ENCODE measurements around the gene MED22. TPM values are rescaled to one million over a fixed set of nuclear protein-coding genes. Genes with fewer than 3 reads are reported as not detected.
"Not testable (repeated sequence)": the region's sequence is repeated elsewhere in the genome, so short reads cannot be mapped to it uniquely, and the experiment has no call there.

MED22 gene
- polyA plus RNA-seq, 1 donor = 20.2 TPM

DNA sequence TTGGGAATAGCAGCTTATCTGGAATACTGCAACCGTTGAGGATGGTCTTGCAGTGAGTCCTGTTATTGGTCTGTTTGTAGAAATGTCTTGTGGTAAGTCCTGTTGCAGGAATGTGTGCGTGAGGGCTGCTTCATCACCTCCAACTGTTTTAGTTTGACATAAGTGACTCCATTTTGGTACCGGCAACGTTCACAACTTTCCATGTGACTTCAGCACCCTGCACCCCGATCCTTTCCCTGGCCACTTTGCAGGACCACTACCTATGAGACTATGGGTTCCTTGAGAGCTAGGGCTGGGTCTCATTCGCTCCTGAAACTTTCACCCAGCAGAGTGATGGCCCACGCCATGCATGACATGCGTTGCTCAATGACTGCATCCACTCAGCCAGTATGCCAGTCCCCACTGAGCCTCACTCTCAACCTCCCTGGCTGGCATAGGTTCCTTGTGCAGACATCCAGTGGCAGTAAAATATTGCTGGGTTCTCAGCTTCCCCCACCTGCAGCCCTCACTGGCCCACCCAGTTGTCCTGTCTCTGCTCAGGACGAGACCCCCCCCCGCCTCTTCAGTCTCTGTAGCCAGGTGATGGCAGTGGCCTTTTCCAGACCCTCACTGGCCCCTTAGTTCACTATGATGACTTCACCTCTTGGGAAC lies 20.0 kb downstream of the MED22 start:
- DNase-seq = no peak
- Histone ChIP-seq H3K4me3 (ENCODE audit: low read length) (no peak overlapping the region), H3K27ac (ENCODE audit: low read length) (no peak overlapping the region), H3K4me1 (ENCODE audit: control insufficient read depth, insufficient read depth, low read length) (peaks cover 3% of the 10 kb centered on the region), H3K9me3 (ENCODE audit: control insufficient read depth, low read depth, low read length) (peaks cover 11% of the 10 kb centered on the region), H3K27me3 (ENCODE audit: control insufficient read depth, insufficient read depth, low read length) (no peaks in the 10 kb centered on the region), H3K36me3 (ENCODE audit: control insufficient read depth, insufficient read depth, low read length) (peaks cover 25% of the 10 kb centered on the region)
- no CpG with 5 or more reads among the region's 10 CpGs for WGBS (ENCODE audit: insufficient coverage, low lambda C conversion rate)

DNA sequence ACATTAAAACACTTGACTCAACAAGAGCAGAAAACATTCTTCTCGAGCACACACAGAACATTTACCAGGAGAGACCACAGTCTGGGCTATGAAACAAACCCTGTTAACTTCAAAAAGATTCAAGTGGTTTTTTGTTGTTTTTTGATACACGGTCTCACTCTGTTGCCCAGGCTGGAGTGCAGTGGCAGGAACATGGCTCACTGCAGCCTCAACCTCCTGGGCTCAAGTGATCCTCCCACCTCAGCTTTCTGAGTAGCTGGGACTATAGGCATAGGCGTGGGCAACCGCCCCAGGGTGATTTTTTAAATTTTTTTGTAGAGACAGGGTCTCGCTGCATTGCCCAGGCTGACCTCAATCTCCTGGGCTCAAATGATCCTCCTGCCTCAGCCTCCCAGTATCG lies 20.9 kb downstream of the MED22 start:
- not testable (repeated sequence) for DNase-seq; H3K27me3 ChIP-seq (ENCODE audit: control insufficient read depth, insufficient read depth, low read length); H3K4me3 ChIP-seq (ENCODE audit: low read length); H3K9me3 ChIP-seq (ENCODE audit: control insufficient read depth, low read depth, low read length); H3K27ac ChIP-seq (ENCODE audit: low read length); H3K4me1 ChIP-seq (ENCODE audit: control insufficient read depth, insufficient read depth, low read length)
- H3K36me3 ChIP-seq (ENCODE audit: control insufficient read depth, insufficient read depth, low read length) = peaks cover 16% of the 10 kb centered on the region
- no CpG with 5 or more reads among the region's 6 CpGs for WGBS (ENCODE audit: insufficient coverage, low lambda C conversion rate)

DNA sequence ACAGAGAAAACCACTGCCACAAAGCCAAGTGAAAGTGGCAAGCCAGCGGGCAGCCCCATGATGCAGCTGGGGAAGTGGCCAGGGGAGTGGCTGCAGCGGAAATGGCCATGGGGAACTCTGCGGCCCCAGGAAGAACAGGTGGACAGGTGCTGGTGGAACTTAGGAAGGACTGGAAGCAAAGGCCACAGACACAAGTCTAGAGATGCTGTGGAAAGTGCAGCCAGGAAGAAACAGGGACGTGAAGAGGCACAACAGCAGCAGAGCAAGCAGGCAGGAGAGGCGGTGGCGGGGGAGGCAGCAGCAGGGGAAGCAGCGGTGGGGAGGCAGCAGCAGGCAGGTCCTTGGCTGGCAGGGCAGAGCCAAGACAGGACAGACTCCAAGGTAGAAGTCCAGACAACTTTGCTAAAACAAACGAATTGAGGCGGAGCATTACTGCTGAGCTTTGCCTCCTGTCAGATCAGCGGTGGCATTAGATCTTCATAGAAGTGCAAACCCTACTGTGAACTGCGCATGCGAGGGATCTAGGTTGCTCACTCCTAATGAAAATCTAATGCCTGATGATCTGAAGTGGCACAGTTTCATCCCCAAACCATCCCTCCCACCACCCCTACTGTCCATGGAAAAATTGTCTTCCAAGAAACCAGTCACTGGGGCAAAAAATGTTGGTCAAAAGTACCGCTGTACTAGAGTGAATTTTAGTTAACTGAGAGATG lies 23.8 kb downstream of the MED22 start:
- no peaks in the 10 kb centered on the region for H3K36me3 ChIP-seq (ENCODE audit: control insufficient read depth, insufficient read depth, low read length)

DNA sequence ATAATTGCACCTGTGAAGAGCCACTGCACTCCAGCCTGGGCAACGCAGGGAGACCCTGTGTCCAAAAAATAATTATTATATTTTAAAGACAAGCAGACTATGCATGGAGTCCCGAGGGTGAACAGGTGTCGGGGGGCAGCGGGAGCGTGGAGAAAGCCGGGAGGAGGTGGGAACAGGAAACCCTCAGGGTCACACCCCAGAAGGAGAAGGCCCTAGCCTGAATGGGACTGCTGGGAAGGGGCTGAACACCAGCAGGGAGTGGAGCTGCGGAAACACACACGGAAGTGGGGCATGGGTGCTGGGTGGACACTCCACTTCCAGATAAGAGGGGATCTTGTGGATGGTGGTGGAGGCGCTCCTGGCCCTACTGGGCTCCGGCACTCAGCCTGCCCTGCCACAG lies 24.7 kb downstream of the MED22 start:
- Histone ChIP-seq H3K9me3 (ENCODE audit: control insufficient read depth, low read depth, low read length) (peaks cover 3% of the 10 kb centered on the region), H3K4me1 (ENCODE audit: control insufficient read depth, insufficient read depth, low read length) (no peaks in the 10 kb centered on the region), H3K27me3 (ENCODE audit: control insufficient read depth, insufficient read depth, low read length) (no peaks in the 10 kb centered on the region), H3K4me3 (ENCODE audit: low read length) (no peak overlapping the region), H3K27ac (ENCODE audit: low read length) (no peak overlapping the region), H3K36me3 (ENCODE audit: control insufficient read depth, insufficient read depth, low read length) (no peaks in the 10 kb centered on the region)
- DNase-seq = no peak
- WGBS (ENCODE audit: insufficient coverage, low lambda C conversion rate) = 97% methylated on average over 5 of the region's 10 CpGs

More for the DNA sequence above, 23.8 kb downstream of the MED22 start:
- Histone ChIP-seq H3K9me3 (ENCODE audit: control insufficient read depth, low read depth, low read length) (peaks cover 4% of the 10 kb centered on the region), H3K4me1 (ENCODE audit: control insufficient read depth, insufficient read depth, low read length) (no peaks in the 10 kb centered on the region), H3K27ac (ENCODE audit: low read length) (no peak overlapping the region), H3K27me3 (ENCODE audit: control insufficient read depth, insufficient read depth, low read length) (no peaks in the 10 kb centered on the region), H3K4me3 (ENCODE audit: low read length) (no peak overlapping the region)
- 100% methylated on average over 2 of the region's 13 CpGs for whole genome bisulfite sequencing (ENCODE audit: insufficient coverage, low lambda C conversion rate)
- no peak for DNase-seq

DNA sequence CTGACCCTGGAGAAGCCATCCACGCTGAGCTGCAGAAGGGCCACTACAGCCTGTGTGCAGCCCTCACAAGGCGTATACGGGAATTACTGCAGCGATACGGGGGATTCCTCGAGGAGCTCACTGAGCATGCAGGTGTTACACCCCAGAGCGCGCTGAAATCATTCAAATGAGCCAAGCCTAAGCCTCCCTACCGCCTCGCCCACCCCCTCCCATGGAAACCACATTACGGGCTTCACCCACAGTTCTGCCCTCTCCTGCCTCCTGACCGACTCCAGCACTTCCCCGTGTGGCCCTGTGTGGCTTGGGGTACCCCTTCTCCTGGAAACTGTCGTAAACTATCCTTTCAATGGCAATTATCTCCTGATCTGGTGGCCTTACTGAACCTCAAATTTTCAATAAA lies 25.2 kb downstream of the MED22 start:
- Histone ChIP-seq H3K9me3 (ENCODE audit: control insufficient read depth, low read depth, low read length) (peaks cover 3% of the 10 kb centered on the region), H3K36me3 (ENCODE audit: control insufficient read depth, insufficient read depth, low read length) (no peaks in the 10 kb centered on the region), H3K27ac (ENCODE audit: low read length) (no peak overlapping the region), H3K27me3 (ENCODE audit: control insufficient read depth, insufficient read depth, low read length) (no peaks in the 10 kb centered on the region), H3K4me1 (ENCODE audit: control insufficient read depth, insufficient read depth, low read length) (no peaks in the 10 kb centered on the region), H3K4me3 (ENCODE audit: low read length) (no peak overlapping the region)
- no CpG with 5 or more reads among the region's 14 CpGs for WGBS (ENCODE audit: insufficient coverage, low lambda C conversion rate)
- DNase-seq = no peak

DNA sequence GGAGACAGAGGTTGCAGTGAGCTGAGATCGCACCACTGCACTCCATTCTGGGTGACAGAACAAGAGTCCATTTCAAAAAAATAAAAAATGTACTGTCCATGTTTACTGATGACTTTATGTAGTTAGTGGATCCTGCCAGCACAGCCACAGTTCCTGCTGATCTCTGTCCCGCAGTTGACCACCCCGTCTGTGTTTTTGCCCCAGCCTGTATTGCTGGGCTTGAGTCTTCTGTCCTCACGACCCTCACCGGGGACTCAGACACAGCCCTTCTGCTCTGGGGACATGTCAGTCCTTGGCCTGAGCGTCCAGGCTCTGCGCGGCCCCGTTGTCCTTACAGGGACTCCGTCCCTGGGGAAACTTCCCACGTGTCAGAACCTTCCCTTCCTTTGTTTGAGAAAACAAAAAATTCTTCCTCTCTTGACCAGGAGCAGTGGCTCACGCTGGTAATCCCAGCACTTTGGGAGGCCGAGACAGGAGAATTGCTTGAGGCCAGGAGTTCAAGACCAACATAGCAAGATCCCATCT lies 26.5 kb downstream of the MED22 start:
- no peak overlapping the region for H3K27ac ChIP-seq (ENCODE audit: low read length)
- no CpG with 5 or more reads among the region's 13 CpGs for WGBS (ENCODE audit: insufficient coverage, low lambda C conversion rate)
- H3K36me3 ChIP-seq (ENCODE audit: control insufficient read depth, insufficient read depth, low read length) = no peaks in the 10 kb centered on the region
- no peaks in the 10 kb centered on the region for H3K4me1 ChIP-seq (ENCODE audit: control insufficient read depth, insufficient read depth, low read length)
- H3K27me3 ChIP-seq (ENCODE audit: control insufficient read depth, insufficient read depth, low read length) = no peaks in the 10 kb centered on the region
- H3K4me3 ChIP-seq (ENCODE audit: low read length) = no peak overlapping the region
- DNase-seq = no peak
- peaks cover 3% of the 10 kb centered on the region for H3K9me3 ChIP-seq (ENCODE audit: control insufficient read depth, low read depth, low read length)

DNA sequence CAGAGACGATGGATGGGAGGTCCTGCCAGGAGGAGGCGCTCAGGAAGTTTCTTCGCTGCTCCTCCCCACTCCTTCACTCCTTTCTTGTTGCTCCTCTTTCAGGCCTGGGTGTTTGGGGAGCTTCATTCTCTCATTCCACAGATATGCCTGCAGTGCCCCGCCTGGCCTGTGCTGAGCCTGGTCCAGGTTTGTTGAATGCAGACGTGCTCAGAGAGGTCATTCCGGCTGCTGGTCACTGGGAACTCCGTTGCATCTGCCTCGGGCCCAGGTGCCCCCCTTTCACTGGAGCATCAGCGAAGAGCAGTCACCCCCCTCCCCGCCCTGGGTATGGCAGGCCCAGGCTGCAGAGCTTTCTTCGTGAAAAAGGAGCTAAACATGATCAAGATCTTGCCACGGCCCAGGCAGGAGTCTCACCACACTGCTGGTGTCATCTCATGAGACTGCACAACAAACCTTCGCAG lies 27.5 kb downstream of the MED22 start:
- Histone ChIP-seq H3K9me3 (ENCODE audit: control insufficient read depth, low read depth, low read length) (peaks cover 3% of the 10 kb centered on the region), H3K4me3 (ENCODE audit: low read length) (no peak overlapping the region), H3K27ac (ENCODE audit: low read length) (no peak overlapping the region), H3K4me1 (ENCODE audit: control insufficient read depth, insufficient read depth, low read length) (no peaks in the 10 kb centered on the region), H3K36me3 (ENCODE audit: control insufficient read depth, insufficient read depth, low read length) (no peaks in the 10 kb centered on the region), H3K27me3 (ENCODE audit: control insufficient read depth, insufficient read depth, low read length) (no peaks in the 10 kb centered on the region)
- 60% methylated on average over 4 of the region's 13 CpGs for WGBS (ENCODE audit: insufficient coverage, low lambda C conversion rate)
- DNase-seq = no peak

DNA sequence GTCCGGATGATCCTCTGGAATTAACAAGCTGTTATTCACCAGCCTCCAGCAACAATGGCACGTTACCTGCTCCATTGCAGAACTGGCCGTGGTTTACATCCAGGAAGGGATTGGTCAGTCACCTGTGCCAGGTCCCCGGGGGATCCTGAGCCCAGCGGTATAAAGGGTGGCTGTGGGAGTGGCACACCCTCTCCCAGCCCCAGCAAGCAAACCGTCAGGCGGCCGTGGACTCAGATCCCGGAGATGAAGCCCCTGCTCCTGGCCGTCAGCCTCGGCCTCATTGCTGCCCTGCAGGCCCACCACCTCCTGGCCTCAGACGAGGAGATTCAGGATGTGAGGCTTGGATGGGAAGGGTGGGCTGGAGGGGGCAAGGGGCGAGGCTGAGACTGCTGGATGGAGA lies 30.4 kb downstream of the MED22 start:
- not testable (repeated sequence) for H3K9me3 ChIP-seq (ENCODE audit: control insufficient read depth, low read depth, low read length); DNase-seq; H3K4me3 ChIP-seq (ENCODE audit: low read length); H3K36me3 ChIP-seq (ENCODE audit: control insufficient read depth, insufficient read depth, low read length); H3K27me3 ChIP-seq (ENCODE audit: control insufficient read depth, insufficient read depth, low read length); H3K4me1 ChIP-seq (ENCODE audit: control insufficient read depth, insufficient read depth, low read length); H3K27ac ChIP-seq (ENCODE audit: low read length)
- WGBS (ENCODE audit: insufficient coverage, low lambda C conversion rate) = no CpG with 5 or more reads among the region's 13 CpGs

DNA sequence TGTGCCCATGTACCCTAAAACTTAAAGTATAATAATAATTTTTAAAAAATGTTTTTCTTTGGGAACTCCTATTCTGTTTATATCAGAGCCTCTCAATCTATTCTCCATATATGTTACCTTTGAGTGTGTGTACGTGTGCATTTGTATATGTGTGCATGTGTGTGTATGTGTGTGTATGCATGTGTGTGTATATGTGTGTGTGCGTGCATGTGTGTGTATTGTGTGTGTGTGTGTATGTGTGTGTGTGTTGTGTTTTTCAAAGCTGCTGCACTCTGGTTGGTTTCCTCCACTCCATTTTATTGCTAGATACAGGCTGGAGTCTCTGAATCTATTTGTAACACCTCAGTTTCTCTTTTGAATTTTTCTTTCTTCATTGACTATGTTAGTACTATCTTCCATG lies 31.9 kb downstream of the MED22 start:
- H3K36me3 ChIP-seq (ENCODE audit: control insufficient read depth, insufficient read depth, low read length) = no peaks in the 10 kb centered on the region
- H3K27ac ChIP-seq (ENCODE audit: low read length) = no peak overlapping the region
- WGBS (ENCODE audit: insufficient coverage, low lambda C conversion rate) = no CpG with 5 or more reads among the region's 2 CpGs
- no peak for DNase-seq
- H3K9me3 ChIP-seq (ENCODE audit: control insufficient read depth, low read depth, low read length) = no peaks in the 10 kb centered on the region
- no peaks in the 10 kb centered on the region for H3K27me3 ChIP-seq (ENCODE audit: control insufficient read depth, insufficient read depth, low read length)
- no peak overlapping the region for H3K4me3 ChIP-seq (ENCODE audit: low read length)
- H3K4me1 ChIP-seq (ENCODE audit: control insufficient read depth, insufficient read depth, low read length) = no peaks in the 10 kb centered on the region

DNA sequence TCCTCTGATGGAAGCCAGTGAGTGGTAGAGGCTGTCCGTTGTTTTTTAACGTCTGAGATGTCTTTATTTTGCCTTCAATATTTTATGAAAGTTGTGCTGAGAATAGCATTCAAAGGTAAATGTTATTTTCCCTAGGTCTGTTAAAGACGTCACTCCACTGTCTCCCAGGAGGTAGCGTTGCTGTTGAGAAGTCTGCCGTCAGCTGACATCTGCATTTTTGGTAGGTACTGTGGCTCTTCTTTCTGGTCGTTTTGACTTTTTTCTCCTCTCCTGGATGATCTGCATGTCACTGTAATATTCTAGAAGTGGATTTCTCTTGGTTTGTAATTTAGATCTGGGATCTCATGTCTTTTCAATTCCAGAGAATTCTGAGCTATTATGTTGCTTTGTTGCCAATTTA lies 38.3 kb downstream of the MED22 start:
- Histone ChIP-seq H3K9me3 (ENCODE audit: control insufficient read depth, low read depth, low read length) (no peaks in the 10 kb centered on the region), H3K27ac (ENCODE audit: low read length) (no peak overlapping the region), H3K27me3 (ENCODE audit: control insufficient read depth, insufficient read depth, low read length) (no peaks in the 10 kb centered on the region), H3K4me3 (ENCODE audit: low read length) (no peak overlapping the region), H3K36me3 (ENCODE audit: control insufficient read depth, insufficient read depth, low read length) (no peaks in the 10 kb centered on the region), H3K4me1 (ENCODE audit: control insufficient read depth, insufficient read depth, low read length) (no peaks in the 10 kb centered on the region)
- no peak for DNase-seq
- WGBS (ENCODE audit: insufficient coverage, low lambda C conversion rate) = no CpG with 5 or more reads among the region's 6 CpGs

Data from large intestine (tissue), 3 donors.